OCI-LY7 (cell line): ENCODE results near the gene ERGIC3. TPM values are rescaled to one million over a fixed set of nuclear protein-coding genes. Genes with fewer than 3 reads are reported as not detected.

Experiments used
- BruUV-seq: library from RNA; stranded (reverse); fragments of 400-500 nt; replicated peaks from 2 replicates; lab custom pipeline; 2021; lab: Mats Ljungman, UMichigan
- CTCF ChIA-PET: fragments of 300-600 bp; sonication (Branson Sonifier 250); formaldehyde crosslinking; loops from one replicate; lab custom pipeline; 2022; ENCODE audit warnings: antibody characterized with exemption; ENCODE audit not compliant: unreplicated experiment; lab: Charles Lee
- POLR2A ChIA-PET: fragments of 300-600 bp; sonication (Branson Sonifier 250); formaldehyde crosslinking; loops from one replicate; lab custom pipeline; 2022; ENCODE audit warnings: antibody characterized with exemption; lab: Charles Lee
- DNase-seq: peaks from one replicate; pipeline ENCODE4 v3.0.0-alpha.2; 2015; ENCODE audit warnings: low spot score
- H2AFZ ChIP-seq: fragments of 200-600 bp; sonication (generic), shearing (Covaris generic); 2 replicates; pipeline ENCODE4 v1.6.1; 2014; ENCODE audit warnings: mild to moderate bottlenecking, antibody characterized with exemption, low read length, moderate library complexity
- H3K27ac ChIP-seq: fragments of 200-600 bp; sonication (generic); 2 replicates; pipeline ENCODE4 v1.5.1; 2014; ENCODE audit warnings: mixed run types, low read depth, mild to moderate bottlenecking, moderate library complexity, low read length, inconsistent platforms; ENCODE audit not compliant: poor library complexity, severe bottlenecking
- H3K36me3 ChIP-seq: fragments of 200-600 bp; sonication (generic); 2 replicates; pipeline ENCODE4 v1.6.1; 2014; ENCODE audit warnings: mild to moderate bottlenecking, antibody characterized with exemption, low read length, moderate library complexity, mixed read lengths; ENCODE audit not compliant: insufficient read depth
- H3K4me1 ChIP-seq: fragments of 200-600 bp; sonication (generic); 2 replicates; pipeline ENCODE4 v1.5.1; 2014; ENCODE audit warnings: mild to moderate bottlenecking, low read length; ENCODE audit not compliant: insufficient read depth, poor library complexity, severe bottlenecking
- H3K4me2 ChIP-seq: fragments of 200-600 bp; sonication (generic); 2 replicates; pipeline ENCODE4 v1.6.1; 2014; ENCODE audit warnings: mild to moderate bottlenecking, low read length
- H3K4me3 ChIP-seq: fragments of 200-600 bp; sonication (generic); 2 replicates; pipeline ENCODE4 v1.5.1; 2014; ENCODE audit warnings: mild to moderate bottlenecking, low read depth, low read length; ENCODE audit not compliant: poor library complexity, severe bottlenecking
- H3K79me2 ChIP-seq: fragments of 200-600 bp; sonication (generic); 2 replicates; pipeline ENCODE4 v1.6.1; 2016; ENCODE audit warnings: low read depth, mild to moderate bottlenecking, low read length, moderate library complexity, mixed read lengths; ENCODE audit not compliant: insufficient read depth
- H3K9me2 ChIP-seq: fragments of 200-600 bp; sonication (generic); 2 replicates; pipeline ENCODE4 v1.6.1; 2016; ENCODE audit warnings: mild to moderate bottlenecking, low read length, mixed read lengths; ENCODE audit not compliant: insufficient read depth
- H3K9me3 ChIP-seq: fragments of 200-600 bp; sonication (generic); 2 replicates; pipeline ENCODE4 v1.6.1; 2014; ENCODE audit warnings: mild to moderate bottlenecking, mixed run types, low read length, mixed read lengths
- H4K20me1 ChIP-seq: fragments of 200-600 bp; sonication (generic); 2 replicates; pipeline ENCODE4 v1.6.1; 2014; ENCODE audit warnings: mild to moderate bottlenecking, antibody characterized with exemption, low read length, moderate library complexity, mixed read lengths; ENCODE audit not compliant: insufficient read depth
- CTCF ChIP-seq: fragments of 200-600 bp; sonication (generic); conservative IDR thresholded peaks from 2 replicates; pipeline ENCODE4 v1.5.1; 2014; ENCODE audit warnings: mild to moderate bottlenecking, antibody characterized with exemption, low read length, moderate library complexity, mixed read lengths
- EZH2phosphoT487 ChIP-seq: fragments of 200-600 bp; sonication (generic); IDR thresholded peaks from 2 replicates; pipeline ENCODE4 v1.6.1; 2018; ENCODE audit warnings: low read depth, borderline replicate concordance, mild to moderate bottlenecking, mixed run types, antibody characterized with exemption, low read length, moderate library complexity, mixed read lengths
- intact Hi-C: fragments of 100-400 bp; cut with micrococcal nuclease; formaldehyde crosslinking; loops from one replicate; pipeline ENCODE4 v1.10.0; 2022; ENCODE audit not compliant: unreplicated experiment
- total RNA-seq, 2 experiments: library from RNA; depleted of rRNA in 1 of 2; stranded (reverse); fragments of >200 nt in 1 of 2; shearing (Covaris generic) in 1 of 2; gene quantifications; 2 replicates each; pipeline ENCODE4 v1.2.3, GENCODE V29; 2014 to 2022

Gene ERGIC3
- total RNA-seq, 2 experiments from 2014 or later = 170 to 171 TPM

GRCh38 chr20:35506872-35507638 lies 34.8 kb upstream of the ERGIC3 start:
- no peak overlapping the region for H3K27ac ChIP-seq
- H4K20me1 ChIP-seq = no peaks in the 10 kb centered on the region; the same call in 1 of the 2 replicates
- TF ChIP-seq EZH2phosphoT487 (no peak), CTCF (no peak)
- H3K79me2 ChIP-seq = no peaks in the 10 kb centered on the region
- ChIA-PET POLR2A (interaction anchor here (1.0 to 1.3 kb wide), 2 partner anchors 9 to 35 kb away, joined by 3 to 4 read pairs; partner anchors contain the start of gene ERGIC3), CTCF (interaction anchor here (0.6 kb wide), 1 partner anchor 52 kb away, joined by 4 read pairs; the partner anchor contains the start of gene CEP250)
- intact Hi-C loops = no loop called here
- H2AFZ ChIP-seq = no peak overlapping the region
- no peak overlapping the region for H3K4me2 ChIP-seq
- H3K9me2 ChIP-seq = no peaks in the 10 kb centered on the region
- H3K4me1 ChIP-seq = peaks cover 23% of the 10 kb centered on the region
- DNase-seq = no peak
- H3K4me3 ChIP-seq = no peak overlapping the region
- H3K36me3 ChIP-seq = peaks cover 92% of the 10 kb centered on the region
- no peaks in the 10 kb centered on the region for H3K9me3 ChIP-seq
- BruUV-seq = no TSS peak

- Histone ChIP-seq H4K20me1 (no peaks in the 10 kb centered on the region), H3K79me2 (no peaks in the 10 kb centered on the region), H2AFZ (no peak overlapping the region), H3K4me3 (no peak overlapping the region), H3K4me1 (peaks cover 9% of the 10 kb centered on the region), H3K27ac (no peak overlapping the region), H3K9me3 (no peaks in the 10 kb centered on the region), H3K36me3 (peaks cover 95% of the 10 kb centered on the region), H3K9me2 (no peaks in the 10 kb centered on the region), H3K4me2 (no peak overlapping the region)
- POLR2A ChIA-PET = no interaction called here
- intact Hi-C loops = no loop called here
- no peak for DNase-seq
- TF ChIP-seq CTCF (no peak), EZH2phosphoT487 (no peak)
- CTCF ChIA-PET = interaction anchor here (0.6 to 0.7 kb wide), 3 partner anchors 12 to 59 kb away, joined by 3 to 5 read pairs (median 3); no protein-coding TSS in a partner anchor
- BruUV-seq = no TSS peak
These were observed 33.2 kb upstream of the ERGIC3 start for GRCh38 chr20:35508493-35509218.
